EL (cell line): ENCODE data around the gene DCTN5.
A peak's percentile ranks its signal among the peaks of the same experiment; 100 is the strongest.
"Not testable (repeated sequence)": the region's sequence is repeated elsewhere in the genome, so short reads cannot be mapped to it uniquely, and the experiment has no call there.

Experiments used
- DNase-seq: peaks from one replicate; pipeline ENCODE4 v3.0.0-alpha.2; 2016

DCTN5 gene

GRCh38 chr16:23640931-23641765 is at the start of gene DCTN5, which contains the start of gene PALB2:
TSS of gene DCTN5 (plus strand) at chr16:23641466. CDS start at chr16:23641543, 77 bp downstream.
TSS of gene PALB2 (minus strand) at chr16:23641310. CDS start at chr16:23641157, 153 bp downstream.
- peak; percentile 95 for DNase-seq

GRCh38 chr16:23594186-23594585 is 47.1 kb upstream of the DCTN5 start:
- no peak for DNase-seq

GRCh38 chr16:23595246-23595950 is 45.9 kb upstream of the DCTN5 start:
- DNase-seq = no peak

GRCh38 chr16:23595951-23596720 is 45.1 kb upstream of the DCTN5 start, which contains the start of gene NDUFAB1:
TSS of gene NDUFAB1 (minus strand) at chr16:23596316. CDS start at chr16:23596290, 26 bp downstream.
- peak; percentile 87 for DNase-seq

- peak; percentile 30 for DNase-seq
These were observed 44.1 kb upstream of the DCTN5 start for GRCh38 chr16:23597003-23597756.

GRCh38 chr16:23607726-23608125 is 33.5 kb upstream of the DCTN5 start:
- peak; percentile 59 for DNase-seq

- peak; percentile 75 for DNase-seq
These were observed 33.1 kb upstream of the DCTN5 start for GRCh38 chr16:23608194-23608593.

GRCh38 chr16:23609929-23610328 is 31.3 kb upstream of the DCTN5 start:
- DNase-seq = no peak

- not testable (repeated sequence) for DNase-seq
These were observed 30.4 kb upstream of the DCTN5 start for GRCh38 chr16:23610905-23611304.

- no peak for DNase-seq
These were observed 29.3 kb upstream of the DCTN5 start for GRCh38 chr16:23611936-23612335.

GRCh38 chr16:23615805-23616204 is 25.5 kb upstream of the DCTN5 start:
- DNase-seq = no peak

- DNase-seq = no peak
These were observed 17.2 kb upstream of the DCTN5 start for GRCh38 chr16:23624092-23624491.

GRCh38 chr16:23629516-23629915 is 11.8 kb upstream of the DCTN5 start:
- no peak for DNase-seq

GRCh38 chr16:23631874-23632273 is 9.4 kb upstream of the DCTN5 start:
- not testable (repeated sequence) for DNase-seq

- DNase-seq = no peak
These were observed 6.7 kb upstream of the DCTN5 start for GRCh38 chr16:23634461-23635036.

- no peak for DNase-seq
These were observed 5.3 kb upstream of the DCTN5 start for GRCh38 chr16:23635958-23636357.

GRCh38 chr16:23640615-23640930 is 693 bp upstream of the DCTN5 start:
- DNase-seq = no peak

- no peak for DNase-seq
These were observed 1.0 kb downstream of the DCTN5 start for GRCh38 chr16:23642246-23642774.

GRCh38 chr16:23650674-23651416 is 9.6 kb downstream of the DCTN5 start:
- peak; percentile 19 for DNase-seq

GRCh38 chr16:23651943-23652468 is 10.7 kb downstream of the DCTN5 start:
- DNase-seq = no peak

- no peak for DNase-seq
These were observed 22.7 kb downstream of the DCTN5 start for GRCh38 chr16:23663918-23664317.
